Measurements from ENCODE around the gene ADH4.
A peak's percentile ranks its signal among the peaks of the same experiment; 100 is the strongest.
"Not testable (repeated sequence)": the region's sequence is repeated elsewhere in the genome, so short reads cannot be mapped to it uniquely, and the experiment has no call there.

Gene ADH4

DNA sequence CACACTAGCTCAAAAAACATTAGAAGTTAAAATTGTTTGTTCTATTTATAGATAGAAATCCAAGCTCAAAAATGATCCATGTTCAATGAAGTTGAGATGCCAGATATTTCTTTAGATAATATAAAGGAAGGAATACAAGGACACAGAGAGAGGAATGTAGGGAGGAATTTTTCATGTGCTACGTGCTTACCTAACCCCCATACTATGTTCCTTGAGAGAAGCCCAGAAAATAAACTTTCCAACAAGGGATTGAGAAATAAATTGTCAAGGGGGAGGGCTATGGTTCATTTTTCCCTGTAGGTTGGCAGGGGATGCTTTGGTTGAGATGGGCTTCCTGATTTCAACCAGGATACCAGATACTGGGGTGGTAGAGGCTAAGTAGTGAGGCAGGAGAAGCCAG is 39.9 kb downstream of the ADH4 start:
- no peak for DNase-seq (ENCODE audit: low spot score)
- no peak overlapping the region for H3K4me3 ChIP-seq
- TF ChIP-seq, protein P1, sequence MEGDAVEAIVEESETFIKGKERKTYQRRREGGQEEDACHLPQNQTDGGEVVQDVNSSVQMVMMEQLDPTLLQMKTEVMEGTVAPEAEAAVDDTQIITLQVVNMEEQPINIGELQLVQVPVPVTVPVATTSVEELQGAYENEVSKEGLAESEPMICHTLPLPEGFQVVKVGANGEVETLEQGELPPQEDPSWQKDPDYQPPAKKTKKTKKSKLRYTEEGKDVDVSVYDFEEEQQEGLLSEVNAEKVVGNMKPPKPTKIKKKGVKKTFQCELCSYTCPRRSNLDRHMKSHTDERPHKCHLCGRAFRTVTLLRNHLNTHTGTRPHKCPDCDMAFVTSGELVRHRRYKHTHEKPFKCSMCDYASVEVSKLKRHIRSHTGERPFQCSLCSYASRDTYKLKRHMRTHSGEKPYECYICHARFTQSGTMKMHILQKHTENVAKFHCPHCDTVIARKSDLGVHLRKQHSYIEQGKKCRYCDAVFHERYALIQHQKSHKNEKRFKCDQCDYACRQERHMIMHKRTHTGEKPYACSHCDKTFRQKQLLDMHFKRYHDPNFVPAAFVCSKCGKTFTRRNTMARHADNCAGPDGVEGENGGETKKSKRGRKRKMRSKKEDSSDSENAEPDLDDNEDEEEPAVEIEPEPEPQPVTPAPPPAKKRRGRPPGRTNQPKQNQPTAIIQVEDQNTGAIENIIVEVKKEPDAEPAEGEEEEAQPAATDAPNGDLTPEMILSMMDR (IDR thresholded peaks at IDR 0.05), result no peak
- H3K27ac ChIP-seq, result no peak overlapping the region

DNA sequence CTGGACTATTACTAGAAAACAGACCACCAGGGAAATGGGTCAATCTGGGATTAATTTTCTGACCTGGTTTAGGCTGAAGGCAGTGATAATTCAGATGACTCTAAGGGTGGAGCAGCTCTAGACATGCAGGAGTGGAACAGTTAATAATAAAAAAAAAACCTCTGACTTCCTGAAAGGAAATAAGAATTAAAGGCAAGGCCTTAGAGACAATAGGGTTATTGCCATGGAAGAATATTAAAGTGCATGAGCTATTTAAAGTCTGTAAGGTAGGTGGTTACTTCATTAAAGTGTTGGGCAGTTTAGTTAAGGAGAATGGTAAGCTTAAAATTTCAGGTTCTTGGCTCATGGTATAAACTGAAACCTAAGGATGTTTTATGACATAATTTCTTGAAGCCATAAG is 40.9 kb downstream of the ADH4 start:
- H3K4me3 ChIP-seq, result no peak overlapping the region
- no peak for DNase-seq (ENCODE audit: low spot score)
- TF ChIP-seq, protein P1 (IDR thresholded peaks at IDR 0.05), result no peak
- no peak overlapping the region for H3K27ac ChIP-seq

DNA sequence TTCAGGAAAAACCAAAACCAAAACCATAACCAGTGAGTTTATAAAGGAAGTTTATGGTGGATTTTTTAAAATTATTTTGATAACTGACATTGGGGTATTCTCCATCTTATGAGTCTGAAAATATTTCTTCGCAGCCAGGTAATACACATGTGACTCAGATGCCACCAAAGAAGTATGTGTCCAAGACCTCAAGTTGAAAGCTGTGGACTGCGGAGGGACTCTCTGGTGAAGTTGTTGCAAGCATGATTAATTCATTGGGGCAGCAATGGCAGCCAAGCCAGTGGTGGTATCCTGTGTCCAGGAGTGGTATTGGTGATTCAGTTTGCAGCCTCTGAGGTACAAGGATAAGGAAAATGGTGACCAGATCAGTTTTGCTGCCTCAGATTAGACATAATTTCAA is 41.5 kb downstream of the ADH4 start:
- TF ChIP-seq, protein P1 (IDR thresholded peaks at IDR 0.05), result no peak
- no peak for DNase-seq (ENCODE audit: low spot score)
- H3K27ac ChIP-seq, result no peak overlapping the region
- H3K4me3 ChIP-seq, result no peak overlapping the region

DNA sequence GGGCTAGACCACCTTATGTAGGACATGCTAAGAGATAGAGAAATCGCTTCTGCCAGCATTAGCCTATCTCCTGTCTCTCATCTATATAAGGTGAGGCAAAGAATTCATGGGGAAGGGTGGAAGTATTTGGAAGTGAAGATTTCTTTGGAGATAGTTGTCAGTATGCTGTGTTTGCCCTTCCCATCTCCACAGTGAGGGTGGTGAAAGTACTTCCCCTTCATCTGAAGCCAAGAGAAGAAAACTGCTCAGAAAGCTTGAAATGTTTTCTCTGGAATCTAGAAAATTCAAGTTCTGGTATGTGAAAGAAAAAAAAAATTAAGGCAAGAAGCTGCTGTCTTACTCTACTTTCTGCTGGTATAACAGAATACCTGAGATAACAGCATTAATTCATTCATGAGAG is 43.2 kb downstream of the ADH4 start:
- no peak for DNase-seq (ENCODE audit: low spot score)
- TF ChIP-seq, protein P1 (IDR thresholded peaks at IDR 0.05), result no peak
- Histone ChIP-seq H3K4me3 (no peak overlapping the region), H3K27ac (no peak overlapping the region)

DNA sequence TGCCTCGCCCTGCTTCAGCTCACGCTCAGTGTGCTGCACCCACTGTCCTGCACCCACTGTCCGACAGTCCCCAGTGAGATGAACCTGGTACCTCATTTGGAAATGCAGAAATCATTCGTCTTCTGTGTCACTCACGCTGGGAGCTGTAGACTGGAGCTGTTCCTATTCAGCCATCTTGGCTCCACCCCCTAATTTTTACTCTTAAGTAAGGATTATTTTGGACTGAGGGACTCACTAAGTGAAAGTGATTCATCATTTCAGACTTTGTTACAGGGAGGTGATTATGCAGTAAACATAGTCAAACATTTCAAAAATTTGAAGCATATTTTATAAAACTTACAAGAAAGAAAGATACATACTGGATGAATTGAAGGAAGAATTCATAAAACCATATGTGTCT is 44.3 kb downstream of the ADH4 start:
- not testable (repeated sequence) for H3K4me3 ChIP-seq; H3K27ac ChIP-seq; DNase-seq (ENCODE audit: low spot score)

DNA sequence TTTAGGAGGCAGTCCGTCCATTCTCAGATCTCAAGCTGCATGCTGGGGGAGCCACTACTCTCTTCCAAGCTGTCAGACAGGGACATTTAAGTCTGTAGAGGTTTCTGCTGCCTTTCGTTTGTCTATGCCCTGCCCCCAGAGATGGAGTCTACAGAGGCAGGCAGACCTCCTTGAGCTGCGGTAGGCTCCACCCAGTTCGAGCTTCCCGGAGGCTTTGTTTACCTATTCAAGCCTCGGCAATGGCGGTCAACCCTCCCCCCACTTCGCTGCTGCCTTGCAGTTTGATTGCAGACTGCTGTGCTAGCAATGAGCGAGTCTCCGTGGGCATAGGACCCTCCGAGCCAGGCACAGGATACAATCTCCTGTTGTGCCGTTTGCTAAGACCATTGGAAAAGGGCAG is 44.8 kb downstream of the ADH4 start:
- TF ChIP-seq, protein P1 (IDR thresholded peaks at IDR 0.05), result no peak
- no peak overlapping the region for H3K27ac ChIP-seq
- no peak overlapping the region for H3K4me3 ChIP-seq
- DNase-seq (ENCODE audit: low spot score), result no peak

DNA sequence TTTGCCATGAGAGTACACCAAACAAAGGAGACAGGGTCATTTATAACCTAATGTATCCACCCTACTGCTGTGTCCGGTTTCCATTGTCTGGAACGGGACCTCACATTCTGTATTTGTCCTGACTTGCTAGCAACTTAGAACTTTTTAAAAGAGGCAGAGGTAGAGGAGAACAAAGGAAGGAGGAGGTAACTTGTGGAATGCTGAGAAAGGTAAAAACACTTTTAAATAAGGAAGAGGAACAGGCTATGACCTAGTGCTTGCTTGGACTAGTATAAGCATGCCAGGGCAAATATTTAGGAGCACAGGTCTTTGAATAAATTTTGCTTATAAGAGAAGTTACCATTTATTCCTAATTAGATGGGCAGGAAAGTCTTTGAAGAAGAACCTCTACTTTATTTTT is 52.3 kb downstream of the ADH4 start:
- not testable (repeated sequence) for H3K27ac ChIP-seq; DNase-seq (ENCODE audit: low spot score); H3K4me3 ChIP-seq

DNA sequence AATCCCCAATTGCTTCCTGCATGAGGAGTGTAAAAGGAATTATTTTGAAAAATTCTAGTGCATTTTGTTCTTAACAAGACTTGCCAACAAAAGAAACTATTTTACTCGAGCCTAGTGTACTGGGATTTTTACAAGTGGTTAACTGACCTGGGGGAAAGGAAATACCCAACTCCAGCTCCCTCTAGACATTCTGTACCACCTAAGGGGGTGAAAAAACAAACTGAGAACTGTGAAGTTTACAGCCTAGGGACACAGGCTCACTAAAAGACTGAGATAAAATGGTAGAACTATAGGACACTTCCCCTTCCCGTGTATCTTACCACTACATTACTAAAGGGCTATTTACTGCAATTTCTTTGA is 52.9 kb downstream of the ADH4 start:
- TF ChIP-seq, protein P1 (IDR thresholded peaks at IDR 0.05), result no peak
- H3K4me3 ChIP-seq, result no peak overlapping the region
- peak overlapping the region in 1 of 2 donors; percentile 9 for H3K27ac ChIP-seq
- no peak for DNase-seq (ENCODE audit: low spot score)

Measured in coronary artery (tissue), 2 donors.